Urothelium cell line (cell line): ENCODE results near the gene SH3RF1.

Experiments used
- DNase-seq: peaks from one replicate; pipeline ENCODE4 v3.0.0; 2011; ENCODE audit warnings: low spot score, mixed read lengths
- FAIRE-seq: peaks from 2 replicates; lab custom pipeline; 2011; peaks lifted over from hg19 to GRCh38; lab: Jason Lieb, UNC

SH3RF1 gene

GRCh38 chr4:169048868-169049414, 221.8 kb downstream of the SH3RF1 start:
- DNase-seq (no peak), FAIRE-seq (no peak)

- FAIRE-seq = no peak
- DNase-seq = no peak
Observed at GRCh38 chr4:169047956-169048355, 222.8 kb downstream of the SH3RF1 start.

GRCh38 chr4:169045862-169046584, 224.7 kb downstream of the SH3RF1 start:
- FAIRE-seq (no peak), DNase-seq (no peak)

- DNase-seq (no peak), FAIRE-seq (no peak)
Observed at GRCh38 chr4:169044714-169045447, 225.9 kb downstream of the SH3RF1 start.
